A673 (cell line): Measurements from ENCODE around the gene SLC12A1.

Source experiments
- CTCF ChIP-seq: fragments of 300-800, 200-600 bp; sonication (generic); conservative IDR thresholded peaks from 2 replicates; pipeline ENCODE4 v1.5.1; 2017; ENCODE audit warnings: low read depth, mild to moderate bottlenecking, antibody characterized with exemption, low read length, moderate library complexity, mixed read lengths
- EZH2 ChIP-seq: fragments of 200-600 bp; sonication (generic); IDR thresholded peaks from 2 replicates; pipeline ENCODE4 v1.6.1; 2017; ENCODE audit warnings: borderline replicate concordance, low read depth, mild to moderate bottlenecking, mixed read lengths, antibody characterized with exemption, low read length; ENCODE audit not compliant: poor library complexity, severe bottlenecking

GRCh38 chr15:48318131-48318530, 112.0 kb downstream of the SLC12A1 start:
- TF ChIP-seq CTCF (no peak), EZH2 (no peak)
